HG02798 (cell line): ENCODE results near the gene ZNF565.
"Not testable (repeated sequence)": the region's sequence is repeated elsewhere in the genome, so short reads cannot be mapped to it uniquely, and the experiment has no call there.

Experiments
- ATAC-seq: cut with Tn5 transposase; IDR thresholded peaks from one replicate; pipeline ENCODE4 v1.9.1; 2021; ENCODE audit warnings: mild to moderate bottlenecking; ENCODE audit not compliant: unreplicated experiment, poor library complexity

The ZNF565 gene

DNA sequence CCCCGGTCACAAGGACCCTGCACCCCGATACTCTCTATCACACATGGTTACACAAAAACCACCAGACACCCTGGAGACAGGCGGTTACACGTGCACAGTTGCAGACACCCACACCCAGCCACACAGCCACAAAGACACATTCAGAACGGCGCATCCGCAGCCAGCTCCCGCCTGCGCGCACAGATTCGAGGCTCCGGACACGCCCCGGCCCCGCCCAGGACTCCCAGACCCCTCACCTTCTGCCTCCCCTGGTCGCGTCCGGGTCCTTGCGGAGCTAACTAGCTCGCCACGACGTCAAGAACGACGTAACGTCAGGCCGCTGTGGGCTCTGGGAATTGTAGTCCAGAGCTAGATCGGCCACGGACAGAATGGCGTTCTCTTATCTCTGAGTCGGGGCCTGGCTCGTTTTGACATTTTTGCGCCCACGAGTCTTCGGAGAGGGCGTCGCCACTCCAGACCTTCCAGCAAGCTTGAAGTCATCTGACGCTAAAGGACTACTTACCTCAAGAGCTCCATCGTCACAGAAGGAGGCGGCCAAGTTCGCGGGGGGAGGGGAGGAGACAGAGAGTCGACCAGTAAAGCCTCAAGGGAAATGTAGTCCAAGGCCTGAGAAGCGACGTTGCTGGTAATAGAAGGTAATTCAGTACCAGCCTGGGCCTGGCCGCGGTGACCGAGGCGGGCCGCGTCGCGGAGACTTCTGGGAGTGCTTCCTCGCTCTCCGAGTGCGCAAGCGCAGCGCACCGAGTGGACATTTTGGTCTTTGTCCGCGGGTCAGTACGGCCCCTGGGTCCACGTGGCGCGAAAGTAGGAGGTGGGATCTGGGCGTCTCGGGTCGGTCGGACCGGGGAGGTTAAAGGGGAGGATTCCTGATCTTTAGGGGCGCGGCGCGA lies at the start of gene ZNF565, which contains the start of gene ZNF146:
Gene ZNF565 (minus strand): TSS at position 280 of the 890 bp plus-strand sequence. CDS start 12,680 bp downstream, outside the sequence.
Gene ZNF146 (plus strand): TSS at position 721 of the 890 bp plus-strand sequence. CDS start 21,335 bp downstream, outside the sequence.
- ATAC-seq: peak; percentile 93

DNA sequence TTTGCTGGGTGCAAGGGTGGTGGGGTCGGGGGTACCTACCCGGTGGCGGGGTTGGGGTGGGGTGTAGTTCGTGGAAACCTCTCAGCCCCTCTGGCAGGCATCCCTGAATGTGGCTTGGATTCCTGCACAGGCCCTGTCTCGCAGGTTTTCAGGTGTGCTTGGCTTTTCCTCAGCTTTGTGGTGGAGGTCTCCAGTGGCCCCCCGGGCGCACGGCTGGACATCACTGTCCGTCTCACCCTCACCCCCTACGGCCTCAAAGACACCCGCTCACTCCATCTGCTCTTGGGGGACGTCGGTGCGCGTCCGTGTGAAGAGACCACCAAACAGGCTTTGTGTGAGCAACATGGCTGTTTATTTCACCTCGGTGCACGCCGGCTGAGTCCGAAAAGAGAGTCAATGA lies 44.7 kb upstream of the ZNF565 start:
- ATAC-seq: no peak

DNA sequence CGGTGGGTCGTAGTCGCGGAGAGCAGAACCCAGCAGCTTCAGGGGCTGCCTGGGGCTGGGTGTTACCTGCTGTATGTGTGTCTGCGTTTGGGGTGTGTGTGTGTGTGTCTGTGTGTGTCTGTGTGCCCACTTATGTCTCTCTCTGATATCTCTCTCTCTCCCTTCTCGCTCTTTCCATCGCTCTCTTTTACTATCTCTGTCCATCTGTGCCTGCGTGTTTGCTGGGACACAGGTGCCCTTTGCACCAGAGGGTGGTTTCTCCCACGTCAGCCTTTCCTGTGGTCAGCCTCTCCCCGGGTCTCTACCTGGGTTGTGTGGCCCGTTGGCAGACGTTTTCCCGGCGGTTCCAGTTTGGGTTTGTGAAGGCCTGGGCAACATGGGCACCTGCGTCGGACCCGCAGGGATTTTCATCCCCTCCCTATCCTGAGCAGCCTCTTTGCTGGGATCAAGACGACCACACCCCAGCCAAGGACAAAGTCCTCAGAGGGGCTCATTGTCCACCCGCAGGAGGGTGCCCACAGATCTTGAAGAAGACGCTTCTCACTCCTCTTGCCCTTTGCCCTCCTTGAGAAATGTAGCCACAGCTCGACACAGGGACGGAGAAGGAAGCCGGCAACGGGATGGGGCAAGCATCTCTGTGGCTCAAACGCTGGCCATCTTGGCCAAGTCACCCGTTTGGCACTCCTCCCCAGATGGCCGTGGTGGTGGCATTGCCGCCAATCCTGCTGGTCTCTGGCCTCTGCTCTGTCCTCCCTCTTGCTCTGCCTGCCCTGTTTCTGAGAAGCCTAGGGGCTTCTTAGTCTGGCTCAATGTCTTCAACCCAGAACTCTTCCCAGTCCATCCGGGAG lies 43.8 kb upstream of the ZNF565 start:
- ATAC-seq: no peak

DNA sequence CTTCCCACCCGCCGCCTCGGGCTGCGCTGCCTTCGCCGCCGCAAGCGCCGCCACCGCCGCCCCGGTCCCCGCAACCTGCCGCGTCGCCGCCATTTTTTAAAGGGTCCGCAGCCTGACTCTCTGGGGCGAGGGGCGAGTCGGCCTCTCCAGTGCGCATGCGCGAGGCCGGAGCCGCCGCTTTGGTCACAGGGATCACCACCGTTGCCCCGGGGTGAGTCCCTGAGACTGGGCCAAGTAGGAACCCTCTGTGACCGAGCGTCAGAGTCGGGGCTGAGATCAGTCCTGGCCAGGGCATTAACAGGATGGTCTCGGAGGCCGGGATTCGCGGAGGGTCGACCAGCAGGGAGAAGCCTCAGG lies 43.0 kb upstream of the ZNF565 start:
- no peak for ATAC-seq

DNA sequence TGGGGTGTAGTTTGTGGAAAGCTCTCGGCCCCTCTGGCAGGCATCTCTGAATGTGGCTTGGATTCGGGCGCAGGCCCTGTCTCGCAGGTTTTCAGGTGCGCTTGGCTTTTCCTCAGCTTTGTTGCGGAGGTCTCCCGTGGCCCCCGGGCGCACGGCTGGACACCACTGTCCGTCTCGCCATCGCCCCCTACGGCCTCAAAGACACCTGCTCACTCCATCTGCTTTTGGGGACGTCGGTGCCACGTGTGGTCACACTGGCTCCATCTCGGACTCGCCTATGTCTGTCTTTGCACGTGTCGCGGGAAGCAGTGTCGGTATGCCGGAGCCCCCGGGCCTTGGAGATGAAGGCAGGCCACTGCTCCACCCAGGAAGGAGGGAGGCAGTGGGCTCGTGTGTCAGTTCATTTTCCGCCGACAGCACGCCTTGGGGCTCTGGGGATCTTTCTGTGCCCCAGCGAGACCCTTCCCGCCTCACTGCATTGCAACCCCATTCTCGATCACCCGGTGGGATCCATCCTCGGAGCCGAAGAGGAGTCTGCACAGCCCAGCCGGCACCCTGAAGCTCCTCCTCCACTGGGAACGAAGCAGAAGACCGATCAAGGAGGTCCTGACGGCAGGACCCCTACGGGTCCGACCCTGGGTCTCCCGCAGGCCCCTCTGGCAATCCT lies 42.5 kb upstream of the ZNF565 start:
- ATAC-seq: no peak

DNA sequence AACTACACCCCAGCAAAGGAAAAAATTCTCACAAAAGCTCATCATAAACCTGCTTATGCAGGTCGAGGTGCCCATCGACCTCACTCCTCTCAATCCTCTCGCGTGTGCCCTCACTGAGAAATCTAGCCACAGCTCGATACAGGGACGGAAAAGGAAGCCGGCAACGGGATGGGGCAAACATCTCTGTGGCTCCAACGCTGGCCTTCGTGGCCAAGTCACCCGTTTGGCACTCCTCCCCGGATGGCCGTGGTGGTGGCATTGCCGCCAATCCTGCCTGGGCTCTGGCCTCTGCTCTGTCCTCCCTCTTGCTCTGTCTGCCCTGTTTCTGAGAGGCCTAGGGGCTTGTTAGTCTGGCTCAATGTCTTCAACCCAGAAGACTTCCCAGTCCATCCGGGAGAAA lies 41.6 kb upstream of the ZNF565 start:
- ATAC-seq: no peak

DNA sequence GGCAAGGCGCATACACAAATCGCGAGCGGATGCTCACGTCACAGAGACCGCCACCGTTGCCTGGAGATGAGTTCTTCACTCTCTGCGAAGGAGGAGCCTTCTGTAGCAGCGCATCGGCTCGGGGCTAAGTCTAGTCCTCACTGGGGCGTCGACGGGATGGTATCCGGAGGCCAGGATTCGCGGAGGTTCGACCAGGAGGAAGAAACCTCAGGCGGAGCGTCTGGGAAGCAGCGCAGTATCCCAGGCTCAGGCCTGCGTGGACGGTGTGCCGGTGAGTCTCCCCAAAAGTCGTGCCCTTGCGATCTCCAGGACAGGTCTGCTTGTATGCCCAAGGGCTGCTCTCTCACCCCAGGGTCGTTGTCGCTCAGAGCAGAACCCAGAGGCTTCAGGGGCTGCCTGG lies 40.9 kb upstream of the ZNF565 start:
- no peak for ATAC-seq

DNA sequence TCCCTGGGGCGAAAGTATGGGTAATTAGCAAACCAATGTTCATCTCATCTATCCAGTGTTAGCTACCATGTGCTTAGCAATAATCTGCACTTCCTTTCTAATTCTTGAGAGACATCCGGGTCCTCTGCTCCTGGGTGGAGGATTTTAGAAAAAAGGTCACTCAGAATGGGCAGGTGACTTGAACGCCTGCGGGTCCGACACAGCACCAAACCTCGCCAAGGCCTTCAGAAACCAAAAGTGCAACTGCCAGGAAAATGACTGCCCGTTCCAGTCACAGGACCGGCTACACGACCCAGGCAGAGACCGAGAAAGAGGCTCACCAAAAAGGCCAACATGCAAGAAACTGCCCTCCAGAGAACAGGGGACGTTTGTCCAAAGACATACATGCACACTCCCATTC lies 40.4 kb upstream of the ZNF565 start:
- ATAC-seq: no peak

DNA sequence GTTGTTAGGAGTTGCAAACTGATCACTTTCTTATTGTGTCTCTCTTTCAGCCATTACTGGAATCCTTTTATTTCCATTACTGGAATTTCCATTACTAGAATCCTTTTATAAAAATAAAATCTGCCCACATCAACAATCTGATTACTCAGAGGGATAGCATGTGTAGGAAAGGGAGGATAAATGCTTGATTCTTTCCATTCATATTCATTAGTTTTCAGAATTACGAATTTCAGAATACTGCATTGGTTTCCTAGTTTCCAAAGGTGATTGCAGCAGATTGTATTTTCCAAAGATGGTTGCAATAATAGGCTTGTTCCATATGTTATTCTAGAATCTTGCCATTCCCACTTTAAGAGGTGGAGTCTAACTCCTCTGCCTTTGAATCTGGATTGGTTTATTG lies 37.6 kb upstream of the ZNF565 start:
- ATAC-seq: no peak

DNA sequence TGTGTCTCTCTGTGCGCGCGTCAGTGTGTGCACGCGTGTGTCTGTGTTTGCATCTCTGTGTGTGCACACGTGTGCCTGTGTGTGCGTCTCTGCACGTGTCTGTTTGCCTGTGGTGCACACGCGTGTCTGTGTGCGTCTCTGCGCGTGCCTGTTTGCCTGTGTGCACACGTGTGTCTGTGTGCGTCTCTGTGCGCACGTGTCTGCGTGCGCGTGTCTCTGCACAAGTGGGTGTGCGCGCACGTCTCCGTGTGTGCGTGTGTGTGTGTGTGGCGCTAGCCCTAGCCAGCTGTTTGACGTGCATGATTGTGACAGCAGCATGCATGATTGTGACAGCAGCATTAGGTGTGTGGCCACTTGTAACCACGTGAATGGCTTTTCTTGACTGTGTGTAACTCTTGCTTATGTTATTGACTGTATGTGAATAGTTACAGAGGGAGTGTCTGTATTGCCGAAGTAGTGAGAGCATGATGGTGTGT lies 31.6 kb upstream of the ZNF565 start:
- no peak for ATAC-seq

DNA sequence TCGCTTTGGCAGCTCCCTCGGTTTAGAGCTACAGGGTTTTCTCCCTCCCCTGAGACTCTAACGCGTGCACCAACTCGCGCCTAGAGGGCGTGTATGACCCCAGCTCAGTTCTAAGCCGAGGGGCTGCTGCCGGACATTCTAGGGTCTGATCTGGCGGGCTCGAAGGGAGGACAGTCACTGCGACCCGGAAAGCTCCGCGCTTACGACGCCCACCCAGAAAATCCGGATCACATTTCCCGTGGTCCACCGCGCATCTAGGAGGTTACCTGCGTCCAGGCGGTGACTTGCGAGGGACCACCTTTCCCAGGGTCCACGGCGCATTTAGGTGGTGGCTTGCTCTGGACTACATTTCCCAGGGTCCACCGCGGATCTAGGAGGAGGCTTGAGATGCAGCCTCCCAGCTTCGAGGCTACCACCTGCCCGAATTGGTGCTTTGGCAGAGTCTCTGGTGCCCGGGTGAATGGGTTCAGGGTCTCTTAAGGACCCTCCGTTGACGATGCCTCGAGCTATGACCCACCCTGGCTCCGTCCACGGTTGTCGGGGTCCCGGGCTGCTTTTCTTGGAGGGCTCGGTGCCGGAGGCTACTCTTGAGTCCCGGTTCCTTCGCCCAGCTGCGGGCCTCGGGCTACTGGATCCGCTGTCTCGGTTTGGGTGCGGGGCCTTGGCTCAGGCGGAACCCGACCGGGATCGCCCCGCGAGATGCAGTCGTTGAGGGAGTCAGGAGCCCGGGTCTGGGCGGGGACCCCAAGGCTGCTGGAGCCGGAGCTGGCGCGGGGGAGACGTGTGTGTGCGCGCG lies 30.9 kb upstream of the ZNF565 start:
- no peak for ATAC-seq

DNA sequence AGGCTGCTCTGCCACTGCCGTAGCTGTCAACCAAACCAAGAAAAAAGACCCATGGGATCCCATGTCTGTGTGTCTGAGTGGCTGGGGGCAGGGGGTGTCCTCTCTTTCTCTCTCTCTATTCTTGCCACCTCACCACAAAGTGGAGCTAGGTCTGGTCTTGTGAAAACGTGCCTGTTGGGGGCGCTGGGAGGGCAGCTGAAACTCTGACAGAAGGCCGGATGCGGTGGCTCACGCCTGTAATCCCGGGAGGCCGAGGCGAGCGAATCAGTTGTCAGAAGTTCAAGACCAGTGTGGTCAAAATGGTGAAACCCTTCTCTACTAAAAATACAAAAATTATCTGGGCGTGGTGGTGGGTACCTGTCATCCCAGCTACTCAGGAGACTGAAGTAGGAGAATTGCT lies 29.6 kb upstream of the ZNF565 start:
- no peak for ATAC-seq

DNA sequence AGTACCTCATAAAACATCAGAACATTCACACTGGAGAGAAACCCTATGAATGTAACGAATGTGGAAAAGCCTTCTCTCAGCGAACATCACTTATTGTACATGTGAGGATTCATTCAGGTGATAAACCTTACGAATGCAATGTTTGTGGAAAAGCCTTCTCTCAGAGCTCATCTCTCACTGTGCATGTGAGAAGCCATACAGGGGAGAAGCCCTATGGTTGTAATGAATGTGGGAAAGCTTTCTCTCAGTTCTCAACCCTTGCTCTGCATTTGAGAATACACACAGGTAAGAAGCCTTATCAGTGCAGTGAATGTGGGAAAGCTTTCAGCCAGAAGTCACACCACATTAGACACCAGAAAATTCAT lies 22.5 kb upstream of the ZNF565 start:
- no peak for ATAC-seq

DNA sequence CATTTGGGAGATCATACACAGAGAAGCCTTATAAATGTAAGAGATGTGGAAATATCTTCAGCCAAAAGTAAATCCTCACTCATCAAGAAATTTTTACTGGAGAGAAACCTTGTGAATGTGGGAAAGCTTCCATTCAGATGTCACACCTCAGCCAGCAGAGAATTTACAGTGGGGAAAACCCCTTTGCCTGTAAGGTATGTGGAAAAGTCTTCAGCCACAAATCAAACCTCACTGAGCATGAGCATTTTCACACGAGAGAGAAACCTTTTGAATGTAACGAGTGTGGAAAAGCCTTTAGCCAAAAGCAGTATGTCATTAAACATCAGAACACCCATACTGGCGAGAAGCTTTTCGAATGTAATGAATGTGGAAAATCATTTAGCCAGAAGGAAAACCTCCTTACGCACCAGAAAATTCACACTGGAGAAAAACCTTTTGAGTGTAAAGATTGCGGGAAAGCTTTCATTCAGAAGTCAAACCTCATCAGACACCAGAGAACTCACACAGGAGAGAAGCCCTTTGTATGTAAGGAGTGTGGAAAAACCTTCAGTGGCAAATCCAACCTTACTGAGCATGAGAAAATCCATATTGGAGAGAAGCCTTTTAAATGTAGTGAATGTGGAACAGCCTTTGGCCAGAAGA lies 22.0 kb upstream of the ZNF565 start:
- ATAC-seq: no peak

DNA sequence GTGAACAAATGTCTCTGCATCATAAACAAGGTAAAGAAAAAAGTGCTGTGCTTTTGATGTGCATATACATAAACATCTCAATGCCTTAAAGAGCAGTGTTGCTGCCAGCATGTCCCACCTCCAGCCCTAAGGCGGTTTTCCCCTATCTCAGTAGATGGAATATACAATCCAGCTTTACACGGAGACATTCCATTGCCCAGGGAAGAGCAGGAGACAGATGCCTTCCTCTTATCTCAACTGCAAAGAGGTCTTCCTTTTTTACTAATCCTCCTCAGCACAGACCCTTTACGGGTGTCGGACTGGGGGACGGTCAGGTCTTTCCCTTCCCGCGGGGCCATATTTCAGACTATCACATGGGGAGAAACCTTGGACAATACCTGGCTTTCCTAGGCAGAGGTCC lies 19.2 kb upstream of the ZNF565 start:
- ATAC-seq: not testable (repeated sequence)

DNA sequence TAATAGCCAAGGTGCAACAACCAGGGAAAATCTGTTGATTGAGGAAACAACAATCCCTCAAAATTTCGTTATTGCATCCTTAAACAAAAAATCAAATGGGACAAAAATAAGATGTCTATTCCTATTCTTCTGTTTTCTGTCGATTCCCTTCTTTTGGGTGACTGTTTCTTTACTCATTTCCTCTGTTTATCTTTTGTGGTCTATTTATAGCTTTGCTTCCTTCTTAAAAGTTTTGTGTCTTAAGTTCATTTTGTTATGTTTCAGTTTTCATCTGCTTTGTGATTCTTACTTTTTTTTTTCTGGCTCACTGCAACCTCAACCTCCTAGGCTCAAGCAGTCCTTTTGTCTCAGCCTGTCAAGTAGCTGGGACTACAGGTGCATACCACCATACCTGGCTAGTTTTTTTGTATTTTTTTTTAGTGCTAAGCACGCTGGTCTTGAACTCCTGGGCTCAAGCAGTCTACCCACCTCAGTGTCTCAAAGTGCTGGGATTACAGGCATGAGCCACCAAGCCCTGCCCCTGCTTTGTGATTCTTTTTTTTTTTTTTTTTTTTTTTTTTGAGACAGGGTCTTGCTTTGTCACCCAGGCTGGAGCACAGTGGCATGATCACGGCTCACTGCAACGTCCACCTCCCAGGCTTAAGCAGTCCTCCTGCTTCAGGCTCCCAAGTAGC lies 10.9 kb upstream of the ZNF565 start:
- no peak for ATAC-seq

DNA sequence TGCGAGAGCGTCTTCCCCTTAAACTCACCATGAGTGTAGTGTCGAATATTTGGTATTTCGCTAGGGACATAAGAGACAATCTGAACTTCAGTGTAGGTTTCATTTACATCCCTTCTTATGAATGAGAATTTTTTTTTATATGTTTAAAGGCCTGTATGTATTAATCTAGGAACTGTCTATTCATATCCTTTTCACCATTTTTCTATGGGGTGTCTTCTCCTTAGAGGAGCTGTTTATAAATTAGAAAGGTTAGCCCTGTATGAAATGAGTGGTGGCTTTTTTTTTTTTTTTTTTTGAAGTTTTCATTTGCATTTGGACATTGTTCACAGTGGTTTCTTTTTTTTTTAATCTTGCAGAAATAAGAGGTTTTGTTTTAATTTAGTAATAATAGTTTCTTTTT lies 8.0 kb upstream of the ZNF565 start:
- ATAC-seq: no peak

DNA sequence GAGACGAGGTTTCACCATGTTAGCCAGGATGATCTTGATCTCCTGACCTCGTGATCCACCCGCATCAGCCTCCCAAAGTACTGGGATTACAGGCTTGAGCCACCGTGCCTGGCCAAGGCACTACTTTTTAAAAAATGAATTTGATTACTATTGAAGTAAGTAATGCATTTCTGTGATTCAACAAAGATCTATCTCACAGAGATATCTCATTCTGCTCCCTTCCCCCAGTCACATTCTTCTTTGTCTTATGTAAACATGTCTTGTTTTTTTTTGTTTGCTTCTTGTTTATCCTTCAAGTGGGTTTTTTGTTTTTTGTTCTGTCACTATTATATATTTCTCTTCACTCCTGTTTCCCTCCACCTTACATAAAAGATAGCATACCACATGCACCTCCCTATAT lies 7.0 kb upstream of the ZNF565 start:
- no peak for ATAC-seq
